OCI-LY1 (cell line): ENCODE data around the gene SPEM1.

ENCODE experiments used
- H2AFZ ChIP-seq: fragments of 200-600 bp; sonication (generic), shearing (Covaris generic); 2 replicates; pipeline ENCODE4 v1.6.0; 2014; ENCODE audit warnings: antibody characterized with exemption, mild to moderate bottlenecking, low read length
- H3F3A ChIP-seq: fragments of 200-600 bp; sonication (generic), shearing (Covaris generic); 2 replicates; pipeline ENCODE4 v1.6.0; 2014; ENCODE audit warnings: mild to moderate bottlenecking, antibody characterized with exemption, low read length, moderate library complexity; ENCODE audit not compliant: insufficient read depth
- H3K27ac ChIP-seq: fragments of 200-600 bp; sonication (generic); 2 replicates; pipeline ENCODE4 v1.5.1; 2014; ENCODE audit warnings: low read length, mixed run types, mild to moderate bottlenecking, low read depth; ENCODE audit not compliant: poor library complexity, severe bottlenecking
- H3K27me3 ChIP-seq: fragments of 200-600 bp; sonication (generic); 2 replicates; pipeline ENCODE4 v1.6.0; 2014; ENCODE audit warnings: antibody characterized with exemption, mild to moderate bottlenecking, low read length, moderate library complexity; ENCODE audit not compliant: insufficient read depth
- H3K36me3 ChIP-seq: fragments of 200-600 bp; sonication (generic); 2 replicates; pipeline ENCODE4 v1.6.1; 2014; ENCODE audit warnings: mild to moderate bottlenecking, antibody characterized with exemption, low read length, moderate library complexity, mixed read lengths; ENCODE audit not compliant: insufficient read depth
- H3K4me1 ChIP-seq: fragments of 200-600 bp; sonication (generic); 2 replicates; pipeline ENCODE4 v1.5.1; 2014; ENCODE audit warnings: mild to moderate bottlenecking, low read length, moderate library complexity; ENCODE audit not compliant: insufficient read depth, severe bottlenecking
- H3K4me2 ChIP-seq: fragments of 200-600 bp; sonication (generic), shearing (Covaris generic); 2 replicates; pipeline ENCODE4 v1.6.1; 2014; ENCODE audit warnings: low read length
- H3K4me3 ChIP-seq: fragments of 200-600 bp; sonication (generic); 2 replicates; pipeline ENCODE4 v1.5.1; 2014; ENCODE audit warnings: low read length, low read depth, mild to moderate bottlenecking, mixed read lengths; ENCODE audit not compliant: poor library complexity, severe bottlenecking
- H3K79me2 ChIP-seq: fragments of 200-600 bp; shearing (Covaris generic); 2 replicates; pipeline ENCODE4 v1.6.1; 2016; ENCODE audit warnings: mixed run types, low read length, mixed read lengths; ENCODE audit not compliant: insufficient read depth
- H3K9ac ChIP-seq: fragments of 200-600 bp; sonication (generic), shearing (Covaris generic); 2 replicates; pipeline ENCODE4 v1.6.1; 2014; ENCODE audit warnings: mild to moderate bottlenecking, low read length, mixed read lengths
- H3K9me2 ChIP-seq: fragments of 200-600 bp; sonication (generic), shearing (Covaris generic); 2 replicates; pipeline ENCODE4 v1.6.1; 2014; ENCODE audit warnings: low read depth, mild to moderate bottlenecking, low read length, mixed read lengths
- H3K9me3 ChIP-seq: fragments of 200-600 bp; shearing (Covaris generic); 2 replicates; pipeline ENCODE4 v1.6.1; 2014; ENCODE audit warnings: low read length, mixed read lengths
- H4K20me1 ChIP-seq: fragments of 200-600 bp; sonication (generic), shearing (Covaris generic); 2 replicates; pipeline ENCODE4 v1.6.0; 2016; ENCODE audit warnings: mild to moderate bottlenecking, low read length; ENCODE audit not compliant: insufficient read depth
- CTCF ChIP-seq: fragments of 200-600 bp; sonication (generic), shearing (Covaris generic); IDR thresholded peaks from 2 replicates; pipeline ENCODE4 v1.5.1; 2017; ENCODE audit warnings: mild to moderate bottlenecking, antibody characterized with exemption, low read length, moderate library complexity, mixed read lengths
- EZH2 ChIP-seq: fragments of 200-600 bp; sonication (generic), shearing (Covaris generic); IDR thresholded peaks from 2 replicates; pipeline ENCODE4 v1.8.0; 2017; ENCODE audit warnings: borderline replicate concordance, mixed run types, mild to moderate bottlenecking, antibody characterized with exemption, low read length, moderate library complexity, mixed read lengths

SPEM1 gene

GRCh38 chr17:7464081-7464480 lies 44.0 kb downstream of the SPEM1 start:
- TF ChIP-seq CTCF (no peak), EZH2 (no peak)
- Histone ChIP-seq H3K4me1 (peaks cover 20% of the 10 kb centered on the region), H3K27ac (no peak overlapping the region), H3K27me3 (no peaks in the 10 kb centered on the region), H2AFZ (no peak overlapping the region), H4K20me1 (no peaks in the 10 kb centered on the region), H3K9ac (no peak overlapping the region), H3K9me3 (no peaks in the 10 kb centered on the region), H3K79me2 (no peaks in the 10 kb centered on the region), H3K9me2 (no peaks in the 10 kb centered on the region), H3F3A (no peaks in the 10 kb centered on the region), H3K36me3 (peaks cover 37% of the 10 kb centered on the region), H3K4me2 (no peak overlapping the region), H3K4me3 (no peak overlapping the region)

DNA sequence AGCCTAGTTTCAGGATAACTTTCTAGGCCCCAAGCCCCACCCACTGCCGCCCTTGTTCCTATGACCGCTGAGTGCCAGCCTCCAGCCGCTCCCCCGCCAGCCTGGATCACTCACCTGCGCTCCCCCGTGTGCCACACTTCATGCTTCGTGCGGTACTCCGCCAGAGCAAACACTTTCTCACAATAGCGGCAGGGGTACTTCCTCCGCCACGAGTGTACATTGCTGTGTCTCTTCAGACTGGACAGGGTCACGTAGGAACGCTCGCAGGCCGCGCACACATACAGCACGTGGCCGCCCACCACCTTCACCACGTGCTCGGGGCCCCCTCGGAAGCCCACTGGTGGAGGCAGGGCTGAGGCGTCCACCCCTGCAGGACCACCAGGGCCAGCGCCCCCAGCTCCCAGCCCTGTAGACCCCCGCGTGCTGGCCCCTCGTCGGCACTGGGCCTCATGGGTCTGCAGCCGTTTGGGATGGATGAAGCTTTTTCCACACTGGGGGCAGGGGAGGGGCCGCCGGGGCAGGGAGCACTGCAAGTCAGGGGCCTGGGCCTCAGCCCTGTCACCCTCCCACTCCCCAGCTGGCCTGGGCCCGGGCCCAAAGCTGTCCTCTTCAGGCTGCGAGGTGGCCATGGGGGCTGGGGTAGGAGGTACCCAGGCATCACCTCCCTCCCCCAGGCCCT lies 45.6 kb downstream of the SPEM1 start:
- H3K27ac ChIP-seq = no peak overlapping the region
- no peaks in the 10 kb centered on the region for H3K79me2 ChIP-seq
- H3F3A ChIP-seq = no peaks in the 10 kb centered on the region
- peaks cover 20% of the 10 kb centered on the region for H3K4me1 ChIP-seq
- TF ChIP-seq CTCF (no peak), EZH2 (no peak)
- H3K27me3 ChIP-seq = no peaks in the 10 kb centered on the region
- H3K4me3 ChIP-seq = no peak overlapping the region
- H3K4me2 ChIP-seq = no peak overlapping the region
- H4K20me1 ChIP-seq = no peaks in the 10 kb centered on the region
- H3K9me3 ChIP-seq = no peaks in the 10 kb centered on the region
- no peak overlapping the region for H3K9ac ChIP-seq
- no peaks in the 10 kb centered on the region for H3K9me2 ChIP-seq
- no peak overlapping the region for H2AFZ ChIP-seq
- H3K36me3 ChIP-seq = peaks cover 35% of the 10 kb centered on the region

GRCh38 chr17:7466318-7466638 lies 46.2 kb downstream of the SPEM1 start:
- H3K27ac ChIP-seq = peak overlapping the region; percentile 80

More at GRCh38 chr17:7466318-7466638, 46.2 kb downstream of the SPEM1 start:
- Histone ChIP-seq H3K9me3 (no peaks in the 10 kb centered on the region), H3K9ac (no peak overlapping the region), H3K27me3 (no peaks in the 10 kb centered on the region), H3K79me2 (no peaks in the 10 kb centered on the region), H4K20me1 (no peaks in the 10 kb centered on the region), H3K4me3 (no peak overlapping the region), H3K4me2 (no peak overlapping the region), H3K36me3 (peaks cover 30% of the 10 kb centered on the region), H3K4me1 (peaks cover 20% of the 10 kb centered on the region), H3F3A (no peaks in the 10 kb centered on the region), H2AFZ (no peak overlapping the region), H3K9me2 (no peaks in the 10 kb centered on the region)
- no peak for TF ChIP-seq EZH2
- no peak for TF ChIP-seq CTCF
